ENCODE measurements around the gene TP53TG5.

The TP53TG5 gene

DNA sequence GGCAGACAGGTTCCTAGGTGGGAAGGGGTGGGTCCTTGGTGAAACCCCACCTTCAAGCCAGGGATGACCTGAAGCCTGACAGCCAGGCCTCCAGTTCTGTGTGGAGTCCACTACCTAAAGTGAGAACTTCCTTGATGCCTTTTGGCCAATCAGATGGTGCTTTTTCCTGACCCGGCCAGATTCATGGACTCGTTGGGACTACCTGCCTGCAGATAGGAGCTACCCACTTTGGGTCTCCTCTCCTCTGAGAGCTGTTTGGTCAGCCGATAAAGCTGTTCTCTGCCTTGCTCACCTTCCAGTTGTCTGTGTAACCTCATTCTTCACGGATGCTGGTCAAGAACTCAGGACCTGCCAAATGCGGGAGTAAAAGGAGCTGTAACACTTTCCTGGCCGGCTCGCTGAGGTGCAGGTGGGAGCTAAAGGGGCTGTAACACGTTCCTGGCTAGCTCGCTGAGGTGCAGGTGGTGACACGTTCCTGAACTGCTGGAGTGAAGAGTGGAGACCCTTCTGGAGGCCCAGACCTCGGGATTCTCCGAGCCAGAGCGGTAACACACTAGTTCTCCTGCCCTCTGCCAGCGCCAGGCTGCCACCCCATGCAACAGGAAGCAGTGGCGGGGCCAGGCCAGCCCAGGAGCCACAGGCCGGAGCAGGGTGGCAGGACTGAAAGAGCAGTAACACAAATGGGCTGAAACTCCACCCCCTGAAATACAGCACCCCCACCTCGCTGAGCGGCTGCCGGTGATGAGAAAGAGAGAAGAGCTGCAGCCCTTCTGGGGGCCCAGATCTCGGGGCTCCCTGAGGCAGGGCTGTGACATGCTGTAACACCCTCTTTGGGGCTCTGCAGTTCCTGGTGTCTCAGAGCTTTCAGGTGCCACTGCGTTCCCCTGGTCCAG, 16.3 kb upstream of the TP53TG5 start:
- DNase-seq (ENCODE audit: insufficient read length, low spot score) (no peak), FAIRE-seq (no peak)
- TF ChIP-seq POLR2A (IDR thresholded peaks at IDR 0.05; ENCODE audit: low read depth, low read length), result no peak

DNA sequence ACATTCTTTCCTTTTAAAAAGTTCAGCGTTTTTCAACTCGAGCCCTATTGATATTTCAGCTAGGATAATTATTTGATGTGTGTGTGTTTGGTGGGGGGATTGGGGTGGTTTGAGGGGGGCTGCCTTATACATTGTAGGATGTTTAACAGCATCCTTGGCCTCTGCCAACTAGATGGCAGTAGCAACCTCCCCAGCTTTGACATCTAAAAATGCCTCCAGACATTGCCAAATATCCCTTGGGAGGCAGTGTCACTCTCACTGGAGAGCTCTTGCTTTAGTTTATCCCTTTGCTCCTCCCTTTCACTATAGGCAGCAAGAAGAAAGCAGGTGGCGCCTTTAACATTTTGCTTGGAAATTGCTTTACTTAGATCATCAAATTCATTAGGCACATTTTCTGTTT, 14.6 kb upstream of the TP53TG5 start:
- DNase-seq (ENCODE audit: insufficient read length, low spot score) (no peak), FAIRE-seq (no peak)
- TF ChIP-seq POLR2A (IDR thresholded peaks at IDR 0.05; ENCODE audit: low read depth, low read length), result no peak

DNA sequence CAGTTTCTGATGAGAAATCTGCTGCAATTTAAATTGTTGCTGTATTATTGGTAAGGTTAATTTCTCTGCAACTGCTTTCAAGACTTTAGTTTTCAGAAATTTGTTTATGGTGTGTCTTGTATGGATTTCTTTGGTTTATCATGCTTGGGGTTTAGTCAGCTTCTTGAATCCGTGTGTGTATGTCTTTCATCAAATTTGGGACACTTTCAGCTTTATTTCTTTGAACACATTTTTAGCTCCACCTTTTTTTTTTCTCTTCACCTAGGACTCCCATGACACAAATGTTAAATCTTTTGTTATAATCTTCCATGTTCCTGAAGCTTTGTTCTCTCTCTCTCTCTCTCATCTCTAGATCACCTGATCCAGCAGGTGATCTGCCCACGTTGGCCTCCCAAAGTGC, 13.4 kb upstream of the TP53TG5 start:
- FAIRE-seq (no peak), DNase-seq (ENCODE audit: insufficient read length, low spot score) (no peak)
- no peak for TF ChIP-seq POLR2A (IDR thresholded peaks at IDR 0.05; ENCODE audit: low read depth, low read length)

DNA sequence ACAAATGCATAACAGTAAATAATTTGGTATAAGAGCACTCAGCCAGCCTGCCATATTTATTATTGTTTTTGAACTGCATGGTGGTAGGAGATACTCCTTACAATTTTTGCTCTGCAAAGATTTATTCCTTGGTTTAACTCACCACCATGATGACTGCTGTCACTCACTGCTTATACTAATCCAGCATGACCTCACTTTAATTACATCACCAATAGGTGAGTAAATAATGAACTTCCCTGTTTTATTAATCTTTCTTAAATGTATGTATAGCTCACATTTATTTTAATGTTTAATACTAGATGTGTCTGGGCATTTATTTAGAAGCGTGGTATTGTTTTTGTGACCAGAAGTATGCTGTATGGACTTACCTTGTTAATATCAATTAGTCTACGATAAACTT, 12.8 kb upstream of the TP53TG5 start:
- no peak for FAIRE-seq
- no peak for DNase-seq (ENCODE audit: insufficient read length, low spot score)
- TF ChIP-seq POLR2A (IDR thresholded peaks at IDR 0.05; ENCODE audit: low read depth, low read length), result no peak

DNA sequence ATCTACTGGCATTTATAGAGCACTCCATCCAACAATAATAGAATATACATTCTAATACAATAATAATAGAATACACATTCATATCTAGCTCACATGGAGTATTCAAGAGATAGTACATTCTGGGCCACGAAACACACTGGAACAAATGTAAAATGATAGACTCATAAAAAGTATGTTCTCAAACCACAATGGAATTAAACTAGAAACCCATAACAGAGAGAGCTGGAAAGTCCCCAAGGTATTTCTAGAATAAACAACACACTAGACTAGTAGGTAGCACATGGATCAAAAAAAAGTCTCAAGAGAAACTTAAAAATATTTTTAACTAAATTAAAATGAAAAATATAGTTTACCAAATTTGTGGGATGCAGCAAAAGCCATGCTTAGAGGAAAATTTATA, 9.1 kb upstream of the TP53TG5 start:
- DNase-seq (ENCODE audit: insufficient read length, low spot score) (no peak), FAIRE-seq (no peak)

DNA sequence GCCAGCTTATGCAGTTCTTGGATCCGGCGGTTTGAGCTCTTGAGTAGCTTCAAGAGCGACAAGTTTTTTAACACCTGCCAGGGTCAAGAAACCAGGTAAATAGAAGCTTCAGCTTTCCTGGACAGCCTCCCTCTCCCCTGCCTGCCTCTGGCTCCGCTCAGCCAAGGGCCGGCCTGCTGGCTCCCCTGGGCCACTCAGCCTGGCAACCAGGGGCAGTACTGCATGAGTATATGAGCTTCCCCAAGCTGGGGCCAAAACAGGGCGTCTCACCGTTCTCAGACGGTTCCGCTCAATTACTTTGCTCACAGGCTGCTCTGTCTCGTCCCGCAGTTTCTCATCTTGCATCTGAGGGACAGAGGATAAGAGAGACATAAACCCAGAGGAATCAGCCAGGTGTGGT, 856 bp downstream of the TP53TG5 start:
- FAIRE-seq, result no peak
- DNase-seq (ENCODE audit: insufficient read length, low spot score), result no peak
- no peak for TF ChIP-seq POLR2A (IDR thresholded peaks at IDR 0.05; ENCODE audit: low read depth, low read length)

More for the DNA sequence above, 9.1 kb upstream of the TP53TG5 start:
- no peak for TF ChIP-seq POLR2A (IDR thresholded peaks at IDR 0.05; ENCODE audit: low read depth, low read length)

DNA sequence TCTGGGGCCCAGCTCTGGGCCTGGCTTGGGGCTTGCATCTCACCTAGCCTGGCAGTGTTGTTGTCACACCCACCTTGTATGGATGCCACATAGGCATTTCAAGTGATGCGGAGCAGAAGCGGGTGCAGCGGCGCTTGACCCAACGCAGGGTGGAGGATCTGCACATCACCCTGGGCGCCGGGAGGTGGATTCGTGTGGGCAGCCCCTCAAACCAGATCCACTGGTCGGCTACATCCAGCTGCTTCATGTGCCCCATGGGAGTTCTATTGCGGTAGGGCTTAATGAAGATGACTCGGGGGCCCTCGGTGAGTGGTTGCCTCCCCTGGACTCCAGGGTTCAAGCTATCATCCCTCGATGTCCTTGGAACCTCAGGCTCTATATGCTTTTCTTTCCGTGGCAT, 3.2 kb downstream of the TP53TG5 start:
- no peak for FAIRE-seq
- DNase-seq (ENCODE audit: insufficient read length, low spot score), result no peak
- no peak for TF ChIP-seq POLR2A (IDR thresholded peaks at IDR 0.05; ENCODE audit: low read depth, low read length)

DNA sequence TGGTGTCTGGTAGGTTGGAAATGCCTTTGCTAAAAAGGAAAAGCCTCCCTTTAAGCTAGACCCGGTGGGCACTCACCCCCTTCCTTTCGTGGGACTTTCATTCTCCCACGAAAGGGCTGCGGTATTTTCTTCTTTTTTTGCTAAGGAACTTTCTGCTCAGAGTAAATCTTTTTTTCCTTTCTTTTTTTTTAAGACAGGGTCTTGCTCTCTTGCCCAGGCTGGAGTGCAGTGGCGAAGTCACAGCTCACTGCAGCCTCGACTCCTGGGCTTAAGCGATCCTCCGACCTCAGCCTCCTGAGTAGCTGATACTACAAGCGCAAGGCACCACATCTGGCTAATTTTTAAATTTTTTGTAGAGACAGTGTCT, 4.0 kb downstream of the TP53TG5 start:
- DNase-seq (ENCODE audit: insufficient read length, low spot score), result no peak
- no peak for TF ChIP-seq POLR2A (IDR thresholded peaks at IDR 0.05; ENCODE audit: low read depth, low read length)
- no peak for FAIRE-seq

DNA sequence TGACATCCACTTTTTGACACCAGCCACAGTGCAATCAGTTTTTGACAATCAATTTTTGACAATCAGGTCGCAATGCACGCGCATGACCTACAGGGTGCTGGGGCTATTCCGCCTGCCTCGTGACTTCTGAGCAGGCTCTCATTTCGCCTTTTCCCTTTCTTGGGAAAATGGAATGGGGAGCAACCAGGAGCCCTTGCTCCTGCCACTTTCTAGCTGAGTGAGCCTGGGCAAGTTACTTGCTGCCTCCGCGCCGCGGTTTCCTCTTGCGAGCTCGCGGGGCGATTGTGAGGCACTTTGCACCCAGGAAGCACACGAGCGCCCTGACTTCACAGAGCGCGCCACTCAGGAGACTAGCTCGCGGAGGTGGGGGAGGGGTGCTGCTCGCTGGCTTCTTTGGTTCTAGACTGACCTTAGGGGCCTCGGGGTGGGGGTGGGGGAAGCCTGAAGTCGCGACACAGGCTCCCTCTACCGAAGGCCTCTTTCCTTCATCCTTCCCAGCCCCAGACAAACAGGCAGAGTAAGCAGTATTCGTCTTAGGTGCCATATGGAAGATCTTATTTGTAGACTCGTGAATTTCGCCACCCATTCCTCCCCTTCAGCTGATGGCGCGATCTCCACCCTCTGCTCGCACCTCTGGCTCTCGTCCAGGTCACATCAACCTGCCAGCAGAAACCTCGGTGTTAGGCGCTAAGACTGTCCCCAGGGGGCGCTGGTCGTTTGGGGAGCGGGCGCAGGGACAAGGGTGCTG, 4.6 kb downstream of the TP53TG5 start:
- peak; percentile 42 for DNase-seq (ENCODE audit: insufficient read length, low spot score)
- no peak for TF ChIP-seq POLR2A (IDR thresholded peaks at IDR 0.05; ENCODE audit: low read depth, low read length)
- FAIRE-seq, result no peak

DNA sequence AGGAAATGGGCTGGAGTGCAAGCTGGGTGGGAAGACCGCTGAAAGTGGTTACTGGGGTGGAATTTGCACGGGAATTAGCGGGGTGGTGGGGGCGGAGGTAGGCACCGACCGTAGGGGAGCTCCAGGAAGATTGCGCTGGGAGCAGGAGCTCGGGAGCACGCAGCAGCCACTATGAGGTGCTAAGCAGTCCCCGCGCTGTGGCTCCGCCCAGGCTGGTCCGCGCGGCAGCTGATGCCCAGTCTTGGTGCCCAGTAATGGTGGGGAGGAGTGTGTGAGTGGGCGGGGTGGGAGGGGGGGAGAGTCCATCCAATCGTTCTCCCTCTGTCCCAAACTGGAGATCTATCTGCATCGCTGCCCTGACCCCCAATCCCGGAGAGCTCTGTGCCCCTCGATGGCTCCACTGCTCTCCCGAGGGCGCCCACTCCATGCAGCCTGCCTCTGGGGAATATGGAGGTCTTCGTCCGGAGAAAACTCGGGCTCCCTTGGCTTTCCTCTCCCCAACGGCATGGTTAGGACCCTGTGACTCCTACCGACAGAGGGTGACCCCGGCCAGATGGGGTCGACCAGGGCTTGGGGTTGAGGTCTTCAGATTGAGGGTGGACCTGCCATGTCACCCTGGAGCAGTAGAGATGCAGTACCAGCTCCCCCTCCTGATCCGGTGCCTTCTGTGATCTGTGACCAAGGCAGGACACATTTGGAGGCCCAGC, 5.3 kb downstream of the TP53TG5 start:
- DNase-seq (ENCODE audit: insufficient read length, low spot score) (no peak), FAIRE-seq (no peak)
- TF ChIP-seq POLR2A (IDR thresholded peaks at IDR 0.05; ENCODE audit: low read depth, low read length), result no peak

DNA sequence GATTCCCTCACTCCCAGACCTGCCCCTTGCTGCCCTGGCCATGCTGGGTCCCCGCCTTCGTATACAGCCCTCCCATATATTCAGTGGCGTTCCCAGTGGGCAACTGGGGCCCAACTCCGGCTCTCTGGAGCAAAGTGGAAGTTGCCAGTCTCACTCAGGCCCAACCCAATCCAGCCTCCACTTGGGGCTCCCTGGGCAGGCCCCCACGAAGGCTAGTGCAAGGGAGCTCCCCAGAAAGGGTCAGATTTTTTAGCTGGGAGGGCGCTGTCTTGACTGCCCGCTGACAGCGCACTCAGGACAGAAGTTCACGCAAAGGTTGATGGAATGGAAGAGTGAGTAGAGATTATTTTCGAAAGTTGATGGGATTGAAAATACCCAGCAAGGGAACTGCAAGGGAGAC, 5.9 kb downstream of the TP53TG5 start:
- no peak for FAIRE-seq
- no peak for TF ChIP-seq POLR2A (IDR thresholded peaks at IDR 0.05; ENCODE audit: low read depth, low read length)

DNA sequence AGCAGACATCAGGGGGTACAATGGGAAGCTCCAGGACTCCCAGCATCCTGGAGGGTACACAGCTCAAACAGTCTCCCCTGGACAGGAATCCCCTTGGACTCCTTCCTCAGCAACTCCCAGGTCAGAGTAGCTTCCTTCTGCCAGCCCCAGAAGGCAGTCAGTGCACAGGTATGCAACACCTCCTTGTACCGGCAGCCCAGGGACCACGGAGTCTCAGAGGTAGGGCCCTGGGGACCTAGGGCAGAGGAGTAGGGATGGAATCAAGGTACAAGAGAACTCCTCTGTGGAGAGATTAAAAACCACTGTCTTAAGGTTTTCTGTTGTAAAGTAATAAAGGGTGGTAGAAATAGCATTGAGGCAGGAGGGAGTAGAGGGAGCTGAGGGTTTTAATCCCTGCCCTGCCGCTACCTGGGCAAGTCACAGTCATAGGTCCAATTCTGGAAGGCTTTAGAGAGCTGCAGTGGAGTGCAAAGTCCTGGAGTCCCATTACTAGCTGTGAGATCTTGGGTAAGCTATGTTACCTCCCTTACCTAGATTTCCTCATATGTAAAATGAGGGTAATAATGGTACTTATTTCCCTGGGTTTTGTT, 7.5 kb downstream of the TP53TG5 start:
- FAIRE-seq (no peak), DNase-seq (ENCODE audit: insufficient read length, low spot score) (no peak)
- TF ChIP-seq POLR2A (IDR thresholded peaks at IDR 0.05; ENCODE audit: low read depth, low read length), result no peak

More for the DNA sequence above, 5.9 kb downstream of the TP53TG5 start:
- DNase-seq (ENCODE audit: insufficient read length, low spot score), result no peak

DNA sequence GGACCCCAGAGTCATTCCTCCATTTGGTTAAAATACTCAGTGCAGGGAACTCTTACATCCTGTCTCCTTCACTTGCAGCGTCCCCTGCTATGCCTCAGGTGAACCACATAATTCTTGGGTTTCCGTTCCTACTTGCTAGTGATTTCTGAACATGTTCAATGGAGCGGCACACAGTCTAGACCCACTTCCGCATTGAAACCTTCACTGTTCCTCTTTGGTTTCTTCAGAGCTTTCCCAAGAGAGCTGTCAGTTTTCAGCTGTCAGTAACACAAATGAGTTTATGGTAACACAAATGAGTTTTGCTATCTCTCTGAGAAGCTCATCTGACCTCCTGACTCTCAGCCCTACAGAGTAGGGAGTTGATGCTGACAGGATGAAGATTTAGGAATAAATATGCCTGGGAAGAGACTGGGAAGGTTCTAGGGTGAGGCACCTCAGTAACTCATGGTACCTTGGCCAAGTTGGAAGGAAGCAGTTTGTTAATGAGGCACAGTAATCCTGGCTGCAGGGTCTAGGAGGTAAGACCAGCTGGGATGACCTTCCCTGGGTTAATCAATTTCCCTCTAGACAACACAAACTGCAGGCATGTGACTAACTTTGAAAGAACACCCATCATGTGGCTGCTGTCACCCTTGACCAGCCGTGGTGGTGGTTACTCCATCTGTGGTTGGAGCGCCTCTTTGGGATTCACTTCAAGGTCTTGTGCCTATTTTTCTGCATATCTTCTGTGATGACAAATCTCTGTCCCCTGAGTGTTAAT, 9.7 kb downstream of the TP53TG5 start:
- TF ChIP-seq POLR2A (IDR thresholded peaks at IDR 0.05; ENCODE audit: low read depth, low read length), result no peak
- FAIRE-seq, result no peak
- DNase-seq (ENCODE audit: insufficient read length, low spot score), result no peak

Data from H54 (cell line).